Breast epithelium (tissue), 3 donors: ENCODE results near the gene WWOX.

ENCODE experiments used
- POLR2A ChIP-seq: fragments of 450-650 bp; IDR thresholded peaks from one replicate; pipeline ENCODE4 v1.6.1; 2016; ENCODE audit warnings: antibody characterized with exemption, mild to moderate bottlenecking, moderate library complexity
- POLR2AphosphoS5 ChIP-seq, 3 donors: sonication (generic); formaldehyde crosslinking; IDR thresholded peaks; one replicate each; pipeline ENCODE4 v1.6.1; 2017; ENCODE audit warnings: antibody characterized with exemption in 3 of 3
- TF ChIP-seq, protein P1 (sequence below), 3 donors: fragments of 450-650 bp; IDR thresholded peaks; one replicate each; pipeline ENCODE4 v1.5.1; 2016 to 2017; ENCODE audit warnings: antibody characterized with exemption in 3 of 3, mild to moderate bottlenecking in 3 of 3, moderate library complexity in 3 of 3

- TF ChIP-seq POLR2A (no peak), POLR2AphosphoS5 (IDR thresholded peaks at IDR 0.05) (no peak)
- TF ChIP-seq, protein P1, sequence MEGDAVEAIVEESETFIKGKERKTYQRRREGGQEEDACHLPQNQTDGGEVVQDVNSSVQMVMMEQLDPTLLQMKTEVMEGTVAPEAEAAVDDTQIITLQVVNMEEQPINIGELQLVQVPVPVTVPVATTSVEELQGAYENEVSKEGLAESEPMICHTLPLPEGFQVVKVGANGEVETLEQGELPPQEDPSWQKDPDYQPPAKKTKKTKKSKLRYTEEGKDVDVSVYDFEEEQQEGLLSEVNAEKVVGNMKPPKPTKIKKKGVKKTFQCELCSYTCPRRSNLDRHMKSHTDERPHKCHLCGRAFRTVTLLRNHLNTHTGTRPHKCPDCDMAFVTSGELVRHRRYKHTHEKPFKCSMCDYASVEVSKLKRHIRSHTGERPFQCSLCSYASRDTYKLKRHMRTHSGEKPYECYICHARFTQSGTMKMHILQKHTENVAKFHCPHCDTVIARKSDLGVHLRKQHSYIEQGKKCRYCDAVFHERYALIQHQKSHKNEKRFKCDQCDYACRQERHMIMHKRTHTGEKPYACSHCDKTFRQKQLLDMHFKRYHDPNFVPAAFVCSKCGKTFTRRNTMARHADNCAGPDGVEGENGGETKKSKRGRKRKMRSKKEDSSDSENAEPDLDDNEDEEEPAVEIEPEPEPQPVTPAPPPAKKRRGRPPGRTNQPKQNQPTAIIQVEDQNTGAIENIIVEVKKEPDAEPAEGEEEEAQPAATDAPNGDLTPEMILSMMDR (IDR thresholded peaks at IDR 0.05), result no peak
Observed at GRCh38 chr16:78450255-78450654, 350.8 kb downstream of the WWOX start.
